ENCODE measurements around the gene MCM9.

Gene MCM9

GRCh38 chr6:118931436-118931835 lies 3.5 kb downstream of the MCM9 start:
- no peak for DNase-seq

- DNase-seq = no peak
These were observed 4.3 kb downstream of the MCM9 start for GRCh38 chr6:118930680-118931079.

- no peak for DNase-seq
These were observed 11.9 kb downstream of the MCM9 start for GRCh38 chr6:118923035-118923434.

GRCh38 chr6:118921084-118921483 lies 13.9 kb downstream of the MCM9 start:
- no peak for DNase-seq

GRCh38 chr6:118918329-118918725 lies 16.6 kb downstream of the MCM9 start:
- no peak for DNase-seq

- DNase-seq = no peak
These were observed 17.2 kb downstream of the MCM9 start for GRCh38 chr6:118917546-118918328.

- DNase-seq = no peak
These were observed 20.4 kb downstream of the MCM9 start for GRCh38 chr6:118914598-118914997.

- no peak for DNase-seq
These were observed 21.8 kb downstream of the MCM9 start for GRCh38 chr6:118913161-118913560.

GRCh38 chr6:118912646-118913045 lies 22.3 kb downstream of the MCM9 start:
- DNase-seq = no peak

GRCh38 chr6:118908441-118908840 lies 26.5 kb downstream of the MCM9 start:
- no peak for DNase-seq

- DNase-seq = no peak
These were observed 29.1 kb downstream of the MCM9 start for GRCh38 chr6:118905851-118906250.

GRCh38 chr6:118905084-118905483 lies 29.9 kb downstream of the MCM9 start:
- no peak for DNase-seq

GRCh38 chr6:118903691-118904090 lies 31.3 kb downstream of the MCM9 start:
- DNase-seq = no peak

- no peak for DNase-seq
These were observed 31.8 kb downstream of the MCM9 start for GRCh38 chr6:118903138-118903537.

- DNase-seq = no peak
These were observed 32.2 kb downstream of the MCM9 start for GRCh38 chr6:118902726-118903125.

GRCh38 chr6:118899948-118900347 lies 35.0 kb downstream of the MCM9 start:
- peak; percentile 4 for DNase-seq

- DNase-seq = no peak
These were observed 37.6 kb downstream of the MCM9 start for GRCh38 chr6:118897386-118897785.

- DNase-seq = no peak
These were observed 38.4 kb downstream of the MCM9 start for GRCh38 chr6:118896339-118897136.

- DNase-seq = no peak
These were observed 39.1 kb downstream of the MCM9 start for GRCh38 chr6:118895859-118896258.

- no peak for DNase-seq
These were observed 39.7 kb downstream of the MCM9 start for GRCh38 chr6:118895261-118895560.

- DNase-seq = peak; percentile 61
These were observed 40.3 kb downstream of the MCM9 start for GRCh38 chr6:118894425-118895260.

- peak; percentile 94 for DNase-seq
These were observed 41.0 kb downstream of the MCM9 start, which contains the start of gene ASF1A for GRCh38 chr6:118893807-118894424. Gene ASF1A (plus strand): TSS chr6:118894152. CDS start chr6:118894414, 262 bp downstream.

Measured in stimulated activated naive CD4-positive, alpha-beta T cell treated with Interleukin-2 at 50 U/mL for 16 hours (primary cell).